PC-9 (cell line): Measurements from ENCODE around the gene HS6ST3. TPM values are rescaled to one million over a fixed set of nuclear protein-coding genes. Genes with fewer than 3 reads are reported as not detected.

ENCODE experiments used
- BruUV-seq: library from RNA; stranded (reverse); fragments of 400-500 nt; replicated peaks from 2 replicates; lab custom pipeline; 2021; lab: Mats Ljungman, UMichigan
- CTCF ChIA-PET: fragments of 300-600 bp; sonication (Branson Sonifier 250); formaldehyde crosslinking; loops from one replicate; lab custom pipeline; 2022; ENCODE audit warnings: antibody characterized with exemption; lab: Charles Lee
- POLR2A ChIA-PET: fragments of 300-600 bp; sonication (Branson Sonifier 250); formaldehyde crosslinking; loops from one replicate; lab custom pipeline; 2022; ENCODE audit warnings: antibody characterized with exemption; ENCODE audit not compliant: unreplicated experiment; lab: Charles Lee
- DNase-seq, 2 experiments: peaks; one replicate each; pipeline versions ENCODE4 v3.0.0 to v3.0.0-alpha.2; 2015 to 2022; ENCODE audit warnings: mixed read lengths in 1 of 2
- H2AFZ ChIP-seq: fragments of 200-600 bp; sonication (generic); 2 replicates; pipeline ENCODE4 v1.8.1; 2017; ENCODE audit warnings: antibody characterized with exemption
- H3F3A ChIP-seq: fragments of 200-600 bp; sonication (generic); 2 replicates; pipeline ENCODE4 v1.8.1; 2017; ENCODE audit warnings: antibody characterized with exemption, mild to moderate bottlenecking, low read depth; ENCODE audit not compliant: insufficient read depth
- H3K27ac ChIP-seq: fragments of 200-600 bp; sonication (generic); 2 replicates; pipeline ENCODE4 v1.6.1; 2016; ENCODE audit warnings: mixed run types
- H3K27me3 ChIP-seq: fragments of 200-600 bp; sonication (generic); 2 replicates; pipeline ENCODE4 v1.6.1; 2016; ENCODE audit warnings: low read depth, mixed run types; ENCODE audit not compliant: insufficient read depth
- H3K36me3 ChIP-seq: fragments of 200-600 bp; sonication (generic); 2 replicates; pipeline ENCODE4 v1.6.1; 2016; ENCODE audit warnings: low read depth, mixed run types
- H3K4me1 ChIP-seq: fragments of 200-600 bp; sonication (generic); replicated peaks from 2 replicates; pipeline ENCODE4 v1.6.1; 2016; ENCODE audit warnings: mixed run types; ENCODE audit not compliant: insufficient read depth
- H3K4me2 ChIP-seq: fragments of 200-600 bp; sonication (generic); 2 replicates; pipeline ENCODE4 v1.6.1; 2017; ENCODE audit warnings: mixed run types
- H3K4me3 ChIP-seq: fragments of 200-600 bp; sonication (generic); 2 replicates; pipeline ENCODE4 v1.6.1; 2016; ENCODE audit warnings: mixed run types
- H3K79me2 ChIP-seq: fragments of 200-600 bp; sonication (generic); 2 replicates; pipeline ENCODE4 v1.6.1; 2017; ENCODE audit warnings: low read depth, mixed run types
- H3K9me2 ChIP-seq: fragments of 200-600 bp; sonication (generic); 2 replicates; pipeline ENCODE4 v1.8.1; 2017; ENCODE audit warnings: mild to moderate bottlenecking; ENCODE audit not compliant: insufficient read depth
- H3K9me3 ChIP-seq: fragments of 200-600 bp; sonication (generic); 2 replicates; pipeline ENCODE4 v1.8.1; 2016; ENCODE audit warnings: low read depth; ENCODE audit not compliant: insufficient read depth
- H4K20me1 ChIP-seq: fragments of 200-600 bp; sonication (generic); 2 replicates; pipeline ENCODE4 v1.8.1; 2017; ENCODE audit not compliant: insufficient read depth
- CTCF ChIP-seq: fragments of 200-600 bp; sonication (generic); conservative IDR thresholded peaks from 2 replicates; pipeline ENCODE4 v1.6.1; 2017; ENCODE audit warnings: mixed run types, antibody characterized with exemption, mild to moderate bottlenecking, moderate library complexity
- EZH2 ChIP-seq: fragments of 200-600 bp; sonication (generic); IDR thresholded peaks from 2 replicates; pipeline ENCODE4 v1.8.0; 2017; ENCODE audit warnings: antibody characterized with exemption, low read depth
- intact Hi-C: fragments of 100-400 bp; cut with micrococcal nuclease; formaldehyde crosslinking; loops from one replicate; pipeline ENCODE4 v1.10.0; 2022; ENCODE audit not compliant: unreplicated experiment
- total RNA-seq: library from RNA; stranded (reverse); gene quantifications from 2 replicates; pipeline ENCODE4 v1.2.3, GENCODE V29; 2021

The HS6ST3 gene
- total RNA-seq, 1 experiment from 2014 or later, result not detected

GRCh38 chr13:96837809-96838208, 747.9 kb downstream of the HS6ST3 start:
- Histone ChIP-seq H3K9me3 (no peaks in the 10 kb centered on the region; the same call in 1 of the 2 replicates), H3K36me3 (no peaks in the 10 kb centered on the region), H3K4me3 (no peak overlapping the region), H4K20me1 (no peaks in the 10 kb centered on the region), H2AFZ (no peak overlapping the region), H3F3A (no peaks in the 10 kb centered on the region), H3K27ac (no peak overlapping the region), H3K27me3 (0 out of 2 replicates have a peak, but pooled peaks cover 22% of the 10 kb centered on the region), H3K4me2 (no peak overlapping the region), H3K79me2 (no peaks in the 10 kb centered on the region), H3K9me2 (no peaks in the 10 kb centered on the region), H3K4me1 (no peaks in the 10 kb centered on the region)
- BruUV-seq, result no TSS peak
- POLR2A ChIA-PET, result no interaction called here
- TF ChIP-seq CTCF (no peak), EZH2 (no peak)
- intact Hi-C loops, result no loop called here
- DNase-seq, result no peak
- CTCF ChIA-PET, result no interaction called here

GRCh38 chr13:96844195-96844594, 754.3 kb downstream of the HS6ST3 start:
- H3F3A ChIP-seq, result no peaks in the 10 kb centered on the region
- TF ChIP-seq CTCF (no peak), EZH2 (no peak)
- no peak overlapping the region for H3K4me2 ChIP-seq
- H3K79me2 ChIP-seq, result no peaks in the 10 kb centered on the region
- no peaks in the 10 kb centered on the region for H3K36me3 ChIP-seq
- no peak overlapping the region for H3K27ac ChIP-seq
- H3K9me2 ChIP-seq, result no peaks in the 10 kb centered on the region
- no peak for DNase-seq
- CTCF ChIA-PET, result no interaction called here
- POLR2A ChIA-PET, result no interaction called here
- no peak overlapping the region for H2AFZ ChIP-seq
- no peaks in the 10 kb centered on the region for H4K20me1 ChIP-seq
- intact Hi-C loops, result no loop called here
- peaks cover 16% of the 10 kb centered on the region; the same call in 1 of the 2 replicates for H3K27me3 ChIP-seq
- H3K4me3 ChIP-seq, result no peak overlapping the region
- no TSS peak for BruUV-seq
- no peaks in the 10 kb centered on the region for H3K9me3 ChIP-seq
- no peaks in the 10 kb centered on the region for H3K4me1 ChIP-seq

- BruUV-seq, result no TSS peak
- Histone ChIP-seq H3K4me2 (no peak overlapping the region), H3K27ac (no peak overlapping the region), H3K79me2 (no peaks in the 10 kb centered on the region), H3K4me3 (no peak overlapping the region), H3K4me1 (no peaks in the 10 kb centered on the region), H3F3A (no peaks in the 10 kb centered on the region), H3K27me3 (peaks cover 21% of the 10 kb centered on the region; the same call in 1 of the 2 replicates), H3K36me3 (no peaks in the 10 kb centered on the region), H2AFZ (no peak overlapping the region), H3K9me3 (no peaks in the 10 kb centered on the region), H3K9me2 (no peaks in the 10 kb centered on the region), H4K20me1 (no peaks in the 10 kb centered on the region)
- no peak for DNase-seq
- ChIA-PET CTCF (no interaction called here), POLR2A (no interaction called here)
- intact Hi-C loops, result no loop called here
- no peak for TF ChIP-seq EZH2
- TF ChIP-seq CTCF, result no peak
These were observed 754.7 kb downstream of the HS6ST3 start for GRCh38 chr13:96844616-96845015.
